ENCODE data around the gene ITFG1. TPM values are rescaled to one million over a fixed set of nuclear protein-coding genes. Genes with fewer than 3 reads are reported as not detected.
A peak's percentile ranks its signal among the peaks of the same experiment; 100 is the strongest.

ITFG1 gene
- total and polyA plus RNA-seq, 2 of the 13 experiments (the other 11 are each of a cell fraction or from before 2014, with no cell fraction given): 74.5 to 150 TPM

- ChIA-PET CTCF (ENCODE audit: low intra/inter-chr PET ratio, low total read pairs) (interaction anchor here (1.6 kb wide), 1 partner anchor 20 kb away, joined by 5 read pairs; no protein-coding TSS in a partner anchor), POLR2A (no interaction called here)
- WGBS (ENCODE audit: low lambda C conversion rate): 92% methylated on average over 10 of the region's 10 CpGs
- H3K27ac ChIP-seq (ENCODE audit: extremely low read length, insufficient read depth, low read length): no peak overlapping the region
- no TSS peak for BruUV-seq (replicated peaks)
- ATAC-seq: no peak
- no peaks in the 10 kb centered on the region for H4K20me1 ChIP-seq (ENCODE audit: insufficient read depth, low read length)
- H3K4me2 ChIP-seq (ENCODE audit: low read depth, low read length): no peak overlapping the region
- no peaks in the 10 kb centered on the region for H3K79me2 ChIP-seq (ENCODE audit: insufficient read depth, low read length)
- H3K27me3 ChIP-seq (ENCODE audit: control insufficient read depth in 1 of 2, insufficient read depth in 2 of 2, low read length in 2 of 2): no peaks in the 10 kb centered on the region
- H3K9ac ChIP-seq (ENCODE audit: insufficient read depth, low read depth, low read length): no peak overlapping the region
- TF ChIP-seq SAP130 (CRISPR knock-in tag; IDR thresholded peaks at IDR 0.05; ENCODE audit: low read depth) (no peak), STAG1 (CRISPR knock-in tag; IDR thresholded peaks at IDR 0.05) (peak; percentile 28; the same call in 1 of the 2 replicates), KLF15 (CRISPR knock-in tag; IDR thresholded peaks at IDR 0.05; ENCODE audit: borderline replicate concordance) (no peak)
- in situ Hi-C loops (cut with HindIII; ENCODE audit: extremely low pct_ligation_motif_present, low pct_unique_long_range_greater_than_20kb): no loop called here
- peaks cover 0 to 2% of the 10 kb centered on the region in 2 experiments; a peak in 2 of 5 replicates for H3K36me3 ChIP-seq (replicated peaks in 1 of 2; ENCODE audit: control insufficient read depth in 1 of 2, insufficient read depth in 2 of 2, low read length in 2 of 2)
- no peak overlapping the region for H2AFZ ChIP-seq (ENCODE audit: low read length)
- intact Hi-C loops (cut with micrococcal nuclease; ENCODE audit: unreplicated experiment): no loop called here
- DNase-seq (ENCODE audit: low spot score): no peak
- H3K9me3 ChIP-seq (ENCODE audit: low read length): no peaks in the 10 kb centered on the region
- no peaks in the 10 kb centered on the region for H3K4me1 ChIP-seq (ENCODE audit: insufficient read depth, low read length)
- no peak for FAIRE-seq
- no peak overlapping the region for H3K4me3 ChIP-seq (replicated peaks in 1 of 3; ENCODE audit: insufficient read depth in 1 of 3, low read depth in 2 of 3, low read length in 3 of 3)
These were observed 298.0 kb downstream of the ITFG1 start for GRCh38 chr16:47162670-47163420.

- Histone ChIP-seq H3K36me3 (replicated peaks in 1 of 2; ENCODE audit: control insufficient read depth in 1 of 2, insufficient read depth in 2 of 2, low read length in 2 of 2) (peaks cover 0 to 3% of the 10 kb centered on the region in 2 experiments; a peak in 3 of 5 replicates), H3K9me3 (ENCODE audit: low read length) (no peaks in the 10 kb centered on the region), H3K27me3 (ENCODE audit: control insufficient read depth in 1 of 2, insufficient read depth in 2 of 2, low read length in 2 of 2) (no peaks in the 10 kb centered on the region), H3K4me3 (replicated peaks in 1 of 3; ENCODE audit: insufficient read depth in 1 of 3, low read depth in 2 of 3, low read length in 3 of 3) (no peak overlapping the region), H3K27ac (ENCODE audit: extremely low read length, insufficient read depth, low read length) (no peak overlapping the region), H3K4me1 (ENCODE audit: insufficient read depth, low read length) (no peaks in the 10 kb centered on the region), H2AFZ (ENCODE audit: low read length) (no peak overlapping the region), H3K79me2 (ENCODE audit: insufficient read depth, low read length) (no peaks in the 10 kb centered on the region), H4K20me1 (ENCODE audit: insufficient read depth, low read length) (no peaks in the 10 kb centered on the region), H3K9ac (ENCODE audit: insufficient read depth, low read depth, low read length) (no peak overlapping the region), H3K4me2 (ENCODE audit: low read depth, low read length) (no peak overlapping the region)
- POLR2A ChIA-PET: no interaction called here
- DNase-seq (ENCODE audit: low spot score) (no peak), ATAC-seq (no peak), FAIRE-seq (no peak)
- intact Hi-C loops (cut with micrococcal nuclease; ENCODE audit: unreplicated experiment): no loop called here
- no peak for TF ChIP-seq ZNF451 (CRISPR knock-in tag; IDR thresholded peaks at IDR 0.05)
- TF ChIP-seq STAT6 (CRISPR knock-in tag; IDR thresholded peaks at IDR 0.05; ENCODE audit: borderline replicate concordance): no peak
- TF ChIP-seq ARID4A (CRISPR knock-in tag; IDR thresholded peaks at IDR 0.05; ENCODE audit: borderline replicate concordance): no peak
- TF ChIP-seq NFKB2 (CRISPR knock-in tag; IDR thresholded peaks at IDR 0.05; ENCODE audit: borderline replicate concordance): no peak
- TF ChIP-seq HOXD1 (CRISPR knock-in tag; IDR thresholded peaks at IDR 0.05): no peak
- in situ Hi-C loops (cut with HindIII; ENCODE audit: extremely low pct_ligation_motif_present, low pct_unique_long_range_greater_than_20kb): no loop called here
- BruUV-seq (replicated peaks): no TSS peak
- WGBS (ENCODE audit: low lambda C conversion rate): 94% methylated on average over 4 of the region's 4 CpGs
- CTCF ChIA-PET (ENCODE audit: low intra/inter-chr PET ratio, low total read pairs): no interaction called here
These were observed 299.4 kb downstream of the ITFG1 start for GRCh38 chr16:47161464-47161863.

Data from HepG2 (cell line).